HFF-Myc (cell line): ENCODE measurements around the gene SMG6.

Experiments
- DNase-seq: peaks from one replicate; pipeline ENCODE4 v3.0.0-alpha.2; 2011; ENCODE audit warnings: low read depth; ENCODE audit errors: extremely low read depth
- H3K4me3 ChIP-seq: replicated peaks from 2 replicates; pipeline ENCODE4 v1.5.1; 2011; ENCODE audit warnings: low read depth, mild to moderate bottlenecking, control low read depth, low read length
- CTCF ChIP-seq: IDR thresholded peaks from 2 replicates; pipeline ENCODE4 v1.5.1; 2012; ENCODE audit warnings: mild to moderate bottlenecking, low read depth, low read length, control low read depth; ENCODE audit errors: missing control alignments

SMG6 gene

DNA sequence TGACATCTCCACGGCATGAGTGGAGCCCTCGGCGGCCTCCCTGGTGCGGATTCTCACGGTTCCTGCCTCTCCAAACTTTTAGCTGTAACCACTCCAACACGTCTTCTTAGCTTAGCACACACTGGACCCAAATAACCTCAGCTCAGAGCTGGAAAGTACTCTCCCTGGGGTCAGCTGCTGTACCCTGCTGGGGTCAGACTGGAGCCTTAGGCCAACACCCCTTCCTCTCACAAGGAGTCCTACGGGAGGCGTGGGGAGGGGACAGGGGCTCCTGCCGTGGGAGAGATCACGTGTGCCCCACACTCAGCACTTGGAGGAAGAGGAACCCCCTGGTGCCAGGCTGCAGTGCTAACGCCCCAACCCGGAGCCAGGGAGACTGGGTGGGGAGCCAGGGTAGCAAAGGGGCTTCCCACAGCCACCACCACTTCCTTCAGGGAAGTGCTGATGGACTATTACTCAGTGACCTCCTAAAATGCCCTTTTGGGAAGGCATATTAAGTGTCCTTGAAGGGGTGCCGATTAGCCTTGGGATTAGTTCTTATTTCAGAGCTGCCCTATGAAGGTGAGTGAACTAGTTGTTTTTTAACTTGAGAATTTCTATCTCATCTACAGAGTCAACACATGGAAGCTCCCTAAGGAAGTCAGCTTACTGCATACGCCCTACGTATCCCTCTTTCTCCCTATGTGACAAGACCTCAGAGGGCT lies 124.6 kb downstream of the SMG6 start:
- no peak overlapping the region for H3K4me3 ChIP-seq
- TF ChIP-seq CTCF = no peak
- DNase-seq = no peak

- DNase-seq = no peak
Measured at GRCh38 chr17:2177235-2177811, 126.3 kb downstream of the SMG6 start.

DNA sequence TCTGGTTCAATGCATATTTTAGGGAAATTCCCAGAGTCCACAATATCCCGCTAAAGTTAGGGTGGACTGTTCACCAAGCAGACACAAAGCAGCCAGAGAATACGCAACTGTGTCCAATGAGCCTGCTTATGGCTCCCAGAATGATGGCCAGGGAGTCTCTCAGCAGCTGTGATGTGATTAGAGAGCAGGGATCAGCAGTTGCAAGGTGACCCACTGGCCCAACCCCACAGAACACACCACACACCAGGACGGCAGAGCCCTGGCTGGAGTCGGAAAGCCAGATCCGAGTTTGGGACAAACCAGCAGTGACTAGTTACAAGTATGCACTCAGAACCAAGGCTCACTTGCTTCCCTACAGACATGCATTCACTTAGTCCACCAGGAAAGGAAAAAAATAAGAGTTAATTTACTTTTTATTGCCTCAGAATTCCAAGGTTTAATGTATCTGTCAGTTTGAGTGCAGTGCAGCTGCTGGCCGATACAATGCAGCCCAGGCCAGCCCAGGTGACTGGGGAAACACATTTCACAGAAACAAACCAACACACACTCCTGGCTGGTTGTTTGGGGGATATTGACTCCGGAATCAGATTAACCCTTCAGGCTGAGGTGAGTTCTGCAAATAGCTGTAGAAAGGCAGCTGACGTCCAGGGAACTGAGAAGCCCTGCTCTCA lies 127.0 kb downstream of the SMG6 start:
- TF ChIP-seq CTCF = no peak
- H3K4me3 ChIP-seq = no peak overlapping the region
- DNase-seq = no peak

More at GRCh38 chr17:2177235-2177811, 126.3 kb downstream of the SMG6 start:
- TF ChIP-seq CTCF = no peak
- H3K4me3 ChIP-seq = no peak overlapping the region

- no peak for TF ChIP-seq CTCF
- DNase-seq = no peak
- no peak overlapping the region for H3K4me3 ChIP-seq
Measured at GRCh38 chr17:2175294-2175628, 128.3 kb downstream of the SMG6 start.

DNA sequence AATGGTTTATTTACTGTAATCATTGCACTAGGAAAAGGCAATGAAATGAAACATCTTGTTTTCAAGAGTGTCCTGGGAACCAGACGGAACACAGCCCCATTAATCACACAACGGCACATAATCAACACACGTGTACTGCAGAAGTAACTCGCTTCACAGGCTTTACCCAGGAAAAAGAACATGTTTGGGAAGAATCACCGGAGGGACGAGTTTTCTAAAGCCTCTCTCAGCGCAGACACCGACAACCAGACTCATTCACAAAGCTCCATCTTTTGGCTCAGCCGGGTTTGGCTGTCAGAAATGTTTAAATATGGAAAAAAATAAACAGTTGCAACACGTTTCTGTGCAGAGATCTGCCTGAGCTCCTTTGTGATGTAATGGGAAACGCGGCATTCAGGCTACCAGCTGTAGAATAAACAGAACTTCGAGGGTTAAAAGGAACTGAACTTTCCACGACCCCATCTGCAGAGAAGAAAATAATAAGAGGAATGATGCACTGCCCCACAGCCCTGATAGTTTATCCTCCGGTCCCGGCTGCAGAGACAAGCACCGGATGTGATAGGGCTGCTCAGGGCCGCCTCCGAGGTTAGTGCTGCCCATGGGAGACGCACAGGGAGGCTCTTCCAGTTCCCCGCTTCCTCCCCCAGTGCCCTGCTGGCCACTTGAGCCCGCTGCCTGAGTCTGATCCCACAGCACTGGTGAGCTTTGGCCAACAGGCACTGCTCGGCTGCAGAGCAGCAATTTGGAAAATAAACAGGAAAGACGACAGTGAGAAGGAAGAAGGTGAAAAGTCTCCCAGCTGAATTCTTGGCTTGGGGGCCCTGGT lies 128.9 kb downstream of the SMG6 start:
- TF ChIP-seq CTCF = no peak
- DNase-seq = no peak
- H3K4me3 ChIP-seq = no peak overlapping the region

GRCh38 chr17:2174014-2174413 lies 129.6 kb downstream of the SMG6 start:
- DNase-seq = no peak
- no peak overlapping the region for H3K4me3 ChIP-seq

More at GRCh38 chr17:2174014-2174413, 129.6 kb downstream of the SMG6 start:
- TF ChIP-seq CTCF = no peak
